ENCODE results near the gene KIAA0513. TPM values are rescaled to one million over a fixed set of nuclear protein-coding genes. Genes with fewer than 3 reads are reported as not detected.
A peak's percentile ranks its signal among the peaks of the same experiment; 100 is the strongest.

Gene KIAA0513
- total RNA-seq, 1 donor from 2014 or later: 6.1 TPM

- TF ChIP-seq EZH2phosphoT487 (IDR thresholded peaks at IDR 0.05): no peak
- no peak for TF ChIP-seq CTCF (IDR thresholded peaks at IDR 0.05)
- TF ChIP-seq EZH2 (IDR thresholded peaks at IDR 0.05): no peak
- DNase-seq (ENCODE audit: low spot score): no peak
- H3F3A ChIP-seq (ENCODE audit: low read depth): no peaks in the 10 kb centered on the region
- no peak overlapping the region for H3K4me2 ChIP-seq
- H3K79me2 ChIP-seq (ENCODE audit: low read depth): no peaks in the 10 kb centered on the region
- Mint-ChIP-seq H3K4me3 (no peak overlapping the region), H3K27ac (peak overlapping the region; percentile 79), H3K9me3 (no peaks in the 10 kb centered on the region), H3K36me3 (no peaks in the 10 kb centered on the region), H3K4me1 (peaks cover 49% of the 10 kb centered on the region), H3K27me3 (ENCODE audit: insufficient read depth, low read depth) (peaks cover 13% of the 10 kb centered on the region)
- H3K27me3 ChIP-seq: no peaks in the 10 kb centered on the region
- H3K4me1 ChIP-seq: peaks cover 8% of the 10 kb centered on the region
- no peak overlapping the region for H3K9ac ChIP-seq
- no peak overlapping the region for H3K4me3 ChIP-seq
- H3K27ac ChIP-seq: no peak overlapping the region
- no peaks in the 10 kb centered on the region for H3K36me3 ChIP-seq
- H4K20me1 ChIP-seq (ENCODE audit: low read depth): no peaks in the 10 kb centered on the region
- H2AFZ ChIP-seq (replicated peaks): no peak overlapping the region
- no peaks in the 10 kb centered on the region for H3K9me3 ChIP-seq (ENCODE audit: low read depth)
These were observed 115.2 kb downstream of the KIAA0513 start for GRCh38 chr16:85142771-85143211.

Other genes with a start within 250 kb of the KIAA0513 start
- 0.11 and 0.50 TPM in 2 replicates for gene CRISPLD2, start 207.8 kb upstream of the KIAA0513 start, total RNA-seq (ENCODE audit: low replicate concordance)
- 53.3 and 57.0 TPM in 2 replicates for gene ZDHHC7, start 16.3 kb upstream of the KIAA0513 start, total RNA-seq (ENCODE audit: low replicate concordance)
- 0.43 TPM in 1 of 2 replicates, not detected in the other for gene CIBAR2, start 84.7 kb downstream of the KIAA0513 start, total RNA-seq (ENCODE audit: low replicate concordance)

Measured in neural progenitor cell (in vitro differentiated cells).